SK-N-SH treated with all-trans-retinoic acid at 6 μM for 48 hours (cell line): ENCODE results near the gene POLD2.

Experiments
- PPARA ChIP-seq: fragments of 250-450 bp; sonication (Bioruptor Pico); IDR thresholded peaks from 2 replicates; pipeline ENCODE4 v1.5.0; 2020; ENCODE audit warnings: mild to moderate bottlenecking, borderline replicate concordance
- ZNF565 ChIP-seq: fragments of 450-650 bp; formaldehyde crosslinking; conservative IDR thresholded peaks from 2 replicates; pipeline ENCODE4 v1.5.0; 2020; ENCODE audit warnings: low read depth, mild to moderate bottlenecking, moderate library complexity

DNA sequence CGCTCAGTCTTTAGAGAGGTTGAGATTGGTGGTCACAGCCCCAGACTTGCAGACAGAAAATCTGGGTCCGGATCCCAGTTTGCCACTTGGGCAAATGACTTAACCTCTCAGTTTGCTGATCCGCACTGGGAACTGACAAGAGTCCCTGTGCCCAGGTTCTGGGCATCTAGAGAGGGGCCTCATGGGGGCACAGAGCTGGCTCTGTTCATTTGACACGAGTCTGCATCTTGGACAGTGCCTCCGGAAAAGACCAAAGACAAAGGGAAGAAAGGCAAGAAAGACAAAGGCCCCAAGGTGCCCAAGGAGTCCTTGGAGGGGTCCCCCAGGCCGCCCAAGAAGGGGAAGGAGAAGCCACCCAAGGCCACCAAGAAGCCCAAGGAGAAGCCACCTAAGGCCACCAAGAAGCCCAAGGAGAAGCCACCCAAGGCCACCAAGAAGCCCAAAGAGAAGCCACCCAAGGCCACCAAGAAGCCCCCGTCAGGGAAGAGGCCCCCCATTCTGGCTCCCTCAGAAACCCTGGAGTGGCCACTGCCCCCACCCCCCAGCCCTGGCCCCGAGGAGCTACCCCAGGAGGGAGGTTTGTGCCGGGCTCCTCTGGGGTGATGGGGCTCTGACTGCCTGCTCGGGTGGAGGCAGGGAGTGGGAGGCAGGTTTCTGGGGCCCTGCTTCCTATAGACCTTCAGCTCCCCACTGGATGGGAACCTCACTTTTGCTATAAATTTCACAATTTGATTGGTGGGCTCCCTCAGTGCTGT is 16.9 kb downstream of the POLD2 start:
- TF ChIP-seq ZNF565 (no peak), PPARA (CRISPR knock-in tag) (no peak)
